GM19025 (cell line): ENCODE measurements around the gene ZNF658.
"Not testable (repeated sequence)": the region's sequence is repeated elsewhere in the genome, so short reads cannot be mapped to it uniquely, and the experiment has no call there.

Experiments used
- ATAC-seq: cut with Tn5 transposase; IDR thresholded peaks from one replicate; pipeline ENCODE4 v1.9.1; 2021; ENCODE audit warnings: mild to moderate bottlenecking, low read depth, moderate library complexity; ENCODE audit not compliant: unreplicated experiment

Gene ZNF658

GRCh38 chr9:66900490-66901131 is at the start of gene ZNF658:
TSS of gene ZNF658 (plus strand) at chr9:66900725. CDS start at chr9:66903562, 2,837 bp downstream.
- ATAC-seq, result peak; percentile 97

- ATAC-seq, result not testable (repeated sequence)
Measured at GRCh38 chr9:66861732-66862131, 38.8 kb upstream of the ZNF658 start.

- ATAC-seq, result not testable (repeated sequence)
Measured at GRCh38 chr9:66868660-66869059, 31.9 kb upstream of the ZNF658 start.

GRCh38 chr9:66880605-66881004 is 19.9 kb upstream of the ZNF658 start:
- not testable (repeated sequence) for ATAC-seq

GRCh38 chr9:66881847-66882246 is 18.7 kb upstream of the ZNF658 start:
- ATAC-seq, result not testable (repeated sequence)

GRCh38 chr9:66890334-66890733 is 10.2 kb upstream of the ZNF658 start:
- ATAC-seq, result not testable (repeated sequence)

- peak; percentile 9 for ATAC-seq
Measured at GRCh38 chr9:66901141-66901540, 616 bp downstream of the ZNF658 start.

GRCh38 chr9:66909560-66909959 is 9.0 kb downstream of the ZNF658 start:
- not testable (repeated sequence) for ATAC-seq

- ATAC-seq, result not testable (repeated sequence)
Measured at GRCh38 chr9:66920072-66920471, 19.5 kb downstream of the ZNF658 start.

GRCh38 chr9:66936194-66936870 is 35.8 kb downstream of the ZNF658 start:
- not testable (repeated sequence) for ATAC-seq

- ATAC-seq, result not testable (repeated sequence)
Measured at GRCh38 chr9:66937662-66938061, 37.1 kb downstream of the ZNF658 start.

- ATAC-seq, result not testable (repeated sequence)
Measured at GRCh38 chr9:66938322-66938721, 37.8 kb downstream of the ZNF658 start.

- ATAC-seq, result not testable (repeated sequence)
Measured at GRCh38 chr9:66939878-66940830, 39.6 kb downstream of the ZNF658 start.

- ATAC-seq, result not testable (repeated sequence)
Measured at GRCh38 chr9:66942400-66943155, 42.1 kb downstream of the ZNF658 start.

- not testable (repeated sequence) for ATAC-seq
Measured at GRCh38 chr9:66952576-66952975, 52.1 kb downstream of the ZNF658 start.
